ENCODE results near the gene MAN2B2. TPM values are rescaled to one million over a fixed set of nuclear protein-coding genes. Genes with fewer than 3 reads are reported as not detected.

MAN2B2 gene
- 10.6 and 14.3 TPM in 2 replicates for total RNA-seq

GRCh38 chr4:6574747-6575502 lies at the start of gene MAN2B2:
Gene MAN2B2 (plus strand): TSS chr4:6575189. CDS start chr4:6575211, 22 bp downstream.

DNA sequence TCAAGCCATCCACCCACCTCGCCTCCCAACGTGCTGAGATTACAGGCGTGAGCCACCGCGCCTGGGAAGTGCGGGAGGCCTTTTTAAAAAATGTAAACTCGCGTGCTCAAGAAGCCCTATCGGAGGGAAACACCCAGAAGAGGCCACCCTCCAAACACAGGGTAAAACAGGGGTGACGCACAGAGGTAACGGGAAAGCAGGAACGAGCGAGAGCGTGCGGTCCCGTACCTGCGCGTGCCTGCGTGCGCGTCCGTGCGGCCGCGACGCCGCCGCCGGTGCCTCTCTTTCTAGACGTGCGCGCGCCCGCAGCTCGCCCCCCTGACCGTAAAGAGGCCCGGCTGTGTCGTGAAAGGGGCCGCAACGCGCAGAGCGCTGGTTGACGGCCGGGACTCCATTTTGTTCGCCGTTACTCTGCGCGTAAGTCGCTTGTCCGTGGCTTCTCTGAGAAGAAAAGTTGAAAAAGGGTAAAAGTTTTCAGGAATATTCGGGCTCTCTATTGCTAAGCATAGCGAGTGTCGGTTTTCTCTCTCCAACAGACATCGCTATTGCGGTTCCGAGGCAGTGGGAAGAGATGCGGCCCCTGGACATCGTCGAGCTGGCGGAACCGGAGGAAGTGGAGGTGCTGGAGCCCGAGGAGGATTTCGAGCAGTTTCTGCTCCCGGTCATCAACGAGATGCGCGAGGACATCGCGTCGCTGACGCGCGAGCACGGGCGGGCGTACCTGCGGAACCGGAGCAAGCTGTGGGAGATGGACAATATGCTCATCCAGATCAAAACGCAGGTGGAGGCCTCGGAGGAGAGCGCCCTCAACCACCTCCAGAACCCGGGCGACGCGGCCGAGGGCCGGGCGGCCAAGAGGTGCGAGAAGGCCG lies 65.5 kb downstream of the MAN2B2 start, which contains the start of gene MRFAP1:
TSS of gene MRFAP1 (plus strand) at position 394 of the 872 bp plus-strand sequence. CDS start at position 572, 178 bp downstream.

Other genes starting within 250 kb of the MAN2B2 start
- 0.09 and 0.66 TPM in 2 replicates for gene PPP2R2C, start 102.6 kb upstream of the MAN2B2 start, total RNA-seq
- 148 and 175 TPM in 2 replicates for gene MRFAP1, start 65.5 kb downstream of the MAN2B2 start, total RNA-seq
- gene S100P, start 118.7 kb downstream of the MAN2B2 start, total RNA-seq = 0.18 TPM in 1 of 2 replicates, not detected in the other
- 51.9 and 52.5 TPM in 2 replicates for gene MRFAP1L1, start 134.7 kb downstream of the MAN2B2 start, total RNA-seq
- 13.2 and 13.7 TPM in 2 replicates for gene BLOC1S4, start 141.0 kb downstream of the MAN2B2 start, total RNA-seq
- gene KIAA0232, start 207.5 kb downstream of the MAN2B2 start, total RNA-seq = 13.4 and 18.3 TPM in 2 replicates